HG03064 (cell line): ENCODE results near the gene INHBC.
"Not testable (repeated sequence)": the region's sequence is repeated elsewhere in the genome, so short reads cannot be mapped to it uniquely, and the experiment has no call there.

Source experiments
- ATAC-seq: cut with Tn5 transposase; IDR thresholded peaks from one replicate; pipeline ENCODE4 v1.9.1; 2021; ENCODE audit warnings: low read depth; ENCODE audit not compliant: unreplicated experiment

The INHBC gene

DNA sequence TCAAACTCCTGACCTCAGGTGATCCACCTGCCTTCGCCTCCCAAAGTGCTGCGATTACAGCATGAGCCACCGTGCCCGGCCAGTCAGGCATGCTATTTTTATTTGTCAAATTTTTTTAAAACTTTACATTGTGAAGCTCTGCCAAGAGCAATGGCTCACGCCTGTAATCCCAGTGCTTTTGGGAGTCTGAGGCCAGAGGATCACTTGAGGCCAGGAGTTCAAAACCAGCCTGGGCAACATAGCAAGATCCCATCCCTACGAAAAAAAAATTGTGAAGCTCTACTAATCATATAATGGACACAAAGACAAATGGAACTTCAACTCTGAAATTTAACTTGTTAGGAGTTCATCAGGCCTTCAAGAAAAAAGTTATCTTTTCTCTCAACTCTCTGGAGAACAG is 5.6 kb upstream of the INHBC start:
- ATAC-seq, result no peak

DNA sequence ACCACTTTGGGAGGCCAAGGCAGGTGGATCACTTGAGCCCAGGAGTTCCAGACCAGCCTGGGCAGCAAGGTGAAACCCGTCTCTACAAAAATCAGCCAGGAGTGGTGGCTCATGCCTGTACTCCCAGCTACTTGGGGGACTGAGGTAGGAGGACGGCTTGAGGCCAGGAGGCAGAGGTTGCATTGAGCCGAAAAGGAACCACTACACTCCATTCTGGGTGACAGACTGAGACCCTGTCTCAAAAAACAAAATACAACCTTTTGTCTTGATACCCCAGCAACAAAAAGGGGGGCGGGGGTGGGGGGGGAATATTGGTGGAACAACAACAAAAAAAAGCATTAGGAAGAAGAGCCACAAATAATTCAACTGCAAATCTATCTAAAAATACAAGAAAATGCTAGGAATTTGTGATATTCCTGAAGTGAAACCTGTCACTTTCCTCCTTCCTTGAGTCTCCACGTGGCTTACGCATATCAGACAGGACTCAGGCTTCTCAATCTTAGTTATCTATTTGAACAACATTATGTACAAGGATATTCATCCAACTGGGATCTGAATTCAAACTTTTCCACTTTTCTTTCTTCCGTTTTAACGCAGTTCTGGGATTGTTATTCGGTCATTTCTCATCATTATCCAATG is 5.0 kb upstream of the INHBC start:
- ATAC-seq, result no peak

DNA sequence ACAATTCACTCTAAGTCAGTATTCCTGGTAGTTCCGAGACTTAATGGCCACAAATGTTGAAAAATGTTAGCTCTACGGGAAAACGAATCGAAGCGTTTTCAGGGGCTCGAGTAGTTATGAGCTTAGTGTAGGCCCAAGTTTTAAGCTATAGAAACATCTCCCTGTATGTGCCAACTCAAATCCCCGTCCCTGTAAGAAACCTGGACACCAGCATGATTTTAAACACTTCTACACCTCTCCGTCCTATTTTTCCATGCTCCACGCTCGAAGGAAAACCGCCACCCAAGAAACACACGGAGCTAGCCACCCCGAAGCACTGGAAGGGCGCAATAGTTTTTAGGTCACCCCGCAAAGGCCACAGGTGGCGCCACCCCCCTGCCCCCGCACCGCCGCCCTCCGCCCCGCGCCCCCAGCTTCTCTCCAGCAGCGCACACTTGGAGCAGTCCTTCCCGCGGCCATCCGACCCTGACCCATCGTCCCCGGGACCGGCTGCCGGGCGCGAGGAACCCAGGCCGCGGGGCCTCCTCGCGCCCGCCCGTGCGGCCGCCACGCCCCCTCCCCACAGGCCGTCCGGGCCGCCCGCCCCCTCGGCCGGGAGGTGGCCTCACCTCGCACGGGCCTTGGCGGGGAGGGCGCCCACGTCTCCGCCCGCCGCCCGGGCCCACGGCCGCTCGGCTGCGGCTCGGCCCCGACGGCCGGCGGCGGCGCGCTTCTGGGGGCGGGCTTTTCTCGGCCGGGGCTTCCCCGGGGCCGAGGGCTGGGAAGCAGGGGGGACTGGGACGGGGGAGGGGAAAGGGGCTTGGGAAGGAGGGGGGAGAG is 4.3 kb upstream of the INHBC start:
- ATAC-seq, result peak; percentile 50

DNA sequence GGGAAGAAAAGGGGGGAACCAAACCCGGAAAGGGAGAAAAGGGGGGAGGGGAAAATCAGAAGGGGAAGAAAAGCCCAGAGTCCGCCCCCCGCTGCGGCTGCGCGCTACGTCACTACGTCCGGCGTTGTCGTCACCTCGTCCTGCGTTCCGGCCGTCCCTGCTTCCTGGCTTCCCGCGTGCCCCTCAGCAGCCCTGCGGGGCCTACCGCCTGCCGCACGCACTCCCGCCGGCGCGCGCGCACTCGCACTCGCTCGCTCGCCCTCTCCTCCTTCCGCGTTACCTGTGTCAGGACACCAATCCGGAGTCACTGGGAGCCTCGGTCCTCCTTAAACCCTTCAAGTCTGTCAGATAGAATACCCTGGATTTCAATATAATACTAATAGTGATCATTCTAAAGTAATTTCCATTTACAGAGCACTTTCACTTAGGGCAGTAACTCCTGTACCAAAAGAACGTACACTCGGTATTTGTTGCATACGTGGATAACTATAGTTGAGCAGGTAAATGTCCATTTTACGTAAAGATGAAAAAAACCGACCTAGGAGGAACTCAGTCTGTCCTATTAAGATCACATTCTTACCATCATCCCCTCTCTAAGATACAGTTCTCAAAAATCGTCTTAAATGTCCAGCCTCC is 3.5 kb upstream of the INHBC start, which contains the start of gene R3HDM2:
Gene R3HDM2 (minus strand): TSS at position 113 of the 636 bp plus-strand sequence. CDS start 120,615 bp downstream, outside the sequence.
- ATAC-seq, result peak; percentile 90

DNA sequence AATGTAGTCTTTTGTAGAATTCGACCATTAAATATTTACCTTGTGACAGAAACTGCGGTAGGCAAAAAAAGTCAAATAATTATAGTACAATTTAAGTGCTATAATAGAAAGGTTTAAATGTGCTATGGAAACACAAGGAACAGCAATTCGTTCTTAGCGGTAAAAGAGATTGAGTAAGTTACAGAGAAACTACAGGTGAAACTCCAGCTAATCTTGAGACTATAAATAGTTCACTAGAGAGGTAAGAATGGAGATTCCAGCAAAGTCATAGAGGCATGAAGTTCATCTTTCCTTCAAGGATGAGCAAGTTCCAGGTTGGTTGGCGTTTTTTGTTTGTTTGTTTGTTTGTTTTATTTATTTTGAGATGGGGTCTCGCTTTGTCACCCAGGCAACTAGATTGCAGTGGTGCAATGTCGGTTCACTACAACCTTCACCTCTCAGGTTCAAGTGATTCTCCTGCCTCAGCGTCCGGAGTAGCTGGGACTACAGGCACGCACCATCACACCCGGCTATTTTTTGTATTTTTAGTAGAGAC is 2.9 kb upstream of the INHBC start:
- ATAC-seq, result no peak

DNA sequence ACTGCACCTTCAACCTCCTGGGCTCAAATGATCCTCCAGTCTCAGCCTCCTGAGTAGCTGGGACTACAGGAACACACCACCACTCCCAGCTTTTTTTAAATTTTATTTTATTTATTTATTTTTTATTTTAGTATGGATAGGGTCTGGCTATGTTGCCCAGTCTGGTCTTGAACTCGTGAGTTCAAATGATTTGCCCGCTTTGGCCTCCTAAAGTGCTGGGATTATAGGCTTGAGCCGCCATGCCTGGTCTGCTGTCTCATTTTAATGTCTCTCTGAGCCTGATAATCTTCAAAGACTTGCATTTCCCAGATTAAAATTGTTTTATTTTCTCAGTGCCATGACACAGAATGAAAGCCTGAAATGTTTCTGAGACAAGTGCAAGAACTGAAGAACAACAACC is 1.2 kb upstream of the INHBC start:
- no peak for ATAC-seq

DNA sequence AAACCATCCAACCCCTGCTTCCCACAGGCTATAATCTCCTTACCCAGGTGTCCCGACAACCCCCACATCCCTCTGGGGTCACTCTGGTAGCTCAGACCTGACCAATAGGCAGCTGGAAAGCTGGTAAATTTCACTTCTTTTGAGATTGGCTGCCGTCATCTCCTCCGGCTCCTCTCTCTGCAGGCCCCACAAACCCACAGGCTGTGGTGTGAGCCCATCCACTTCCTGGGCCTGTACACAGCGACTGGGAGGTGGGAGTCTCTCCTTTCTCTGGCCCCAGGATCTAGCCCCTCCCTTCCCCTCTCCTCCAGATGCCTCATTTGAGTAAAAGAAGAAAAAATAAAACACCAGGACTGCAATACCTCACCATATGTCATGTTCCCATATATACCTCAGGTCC is 709 bp downstream of the INHBC start:
- no peak for ATAC-seq

DNA sequence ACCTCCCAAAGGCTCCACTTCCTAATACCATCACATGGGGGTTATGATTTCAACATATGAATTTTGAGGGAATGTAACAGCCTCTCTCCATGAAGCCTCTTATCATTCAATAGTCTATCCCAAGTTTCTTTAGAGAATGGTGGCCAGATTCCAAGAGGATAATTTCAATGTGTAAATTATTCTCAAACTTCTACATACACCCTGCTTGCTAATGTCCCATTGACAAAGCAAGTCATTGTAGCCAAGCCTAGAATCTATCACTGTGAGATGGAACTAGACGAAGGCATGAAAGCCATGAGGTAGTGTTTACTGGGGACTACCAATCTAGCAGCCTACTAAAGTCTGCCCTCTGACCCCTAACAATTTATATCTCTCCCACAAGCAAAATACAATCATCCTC is 3.8 kb downstream of the INHBC start:
- ATAC-seq, result no peak

DNA sequence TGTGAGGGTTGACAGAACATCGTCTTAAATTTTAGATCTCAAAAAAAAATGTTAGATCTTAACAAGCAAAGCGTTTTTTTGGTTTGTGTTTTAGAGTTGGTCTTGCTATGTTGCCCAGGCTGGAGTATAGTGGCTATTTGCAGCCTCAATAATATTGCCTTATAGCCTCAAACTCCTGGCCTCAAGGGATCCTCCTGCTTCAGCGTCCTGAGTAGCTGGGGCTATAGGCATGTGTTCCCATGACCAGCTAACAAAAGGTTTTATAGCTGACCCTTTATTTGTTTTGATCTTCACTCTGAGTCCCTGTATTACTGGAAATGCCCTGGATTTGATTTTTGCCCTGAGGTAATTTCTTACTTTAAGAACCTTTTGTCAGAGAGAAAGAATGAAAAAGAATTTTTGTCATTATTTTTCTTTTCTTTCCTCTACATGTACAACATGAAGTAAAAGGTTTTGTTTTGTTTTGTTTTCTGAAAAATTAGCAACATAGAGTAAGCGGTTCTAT is 5.2 kb downstream of the INHBC start:
- no peak for ATAC-seq

DNA sequence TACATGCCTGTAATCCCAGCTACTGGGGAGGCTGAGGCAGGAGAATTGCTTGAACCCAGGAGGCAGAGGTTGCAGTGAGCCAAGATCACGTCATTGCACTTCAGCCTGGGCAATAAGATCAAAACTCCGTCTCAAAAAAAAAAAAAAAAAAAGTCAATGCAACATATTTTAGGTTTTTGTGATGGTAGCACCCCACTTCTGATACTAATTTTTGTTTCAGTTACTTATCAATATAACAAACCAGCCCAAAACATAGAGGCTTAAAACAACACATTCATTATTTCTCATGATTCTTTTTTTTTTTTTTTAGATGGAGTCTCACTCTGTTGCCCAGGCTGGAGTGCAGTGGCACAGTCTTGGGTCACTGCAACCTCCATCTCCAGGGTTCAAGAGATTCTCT is 6.8 kb downstream of the INHBC start:
- ATAC-seq, result not testable (repeated sequence)

DNA sequence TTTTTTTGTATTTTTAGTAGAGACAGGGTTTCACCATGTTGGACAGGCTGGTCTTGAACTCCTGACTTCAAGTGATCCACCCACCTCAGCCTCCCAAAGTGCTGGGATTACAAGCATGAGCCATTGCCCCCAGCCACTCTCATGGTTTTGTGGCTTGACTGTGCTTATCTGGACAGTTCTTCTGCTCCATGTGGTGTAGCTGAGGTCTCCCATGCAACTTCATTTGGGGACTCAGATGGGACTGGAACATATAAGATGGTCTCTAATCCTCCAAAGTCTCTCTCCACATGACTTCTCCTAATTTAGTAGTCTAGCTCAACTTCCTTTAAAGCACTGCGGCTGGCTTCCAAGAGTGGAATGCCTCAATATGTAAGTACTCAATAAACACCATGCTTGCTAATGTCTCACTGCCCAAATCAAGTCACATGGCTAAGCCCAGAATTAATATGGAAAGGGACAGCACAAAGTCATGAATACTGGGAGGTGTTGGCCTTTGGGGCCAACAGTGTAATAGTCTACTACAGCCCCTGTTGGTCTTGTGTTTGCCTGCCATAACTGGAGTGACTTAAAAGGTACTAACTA is 7.4 kb downstream of the INHBC start:
- no peak for ATAC-seq

DNA sequence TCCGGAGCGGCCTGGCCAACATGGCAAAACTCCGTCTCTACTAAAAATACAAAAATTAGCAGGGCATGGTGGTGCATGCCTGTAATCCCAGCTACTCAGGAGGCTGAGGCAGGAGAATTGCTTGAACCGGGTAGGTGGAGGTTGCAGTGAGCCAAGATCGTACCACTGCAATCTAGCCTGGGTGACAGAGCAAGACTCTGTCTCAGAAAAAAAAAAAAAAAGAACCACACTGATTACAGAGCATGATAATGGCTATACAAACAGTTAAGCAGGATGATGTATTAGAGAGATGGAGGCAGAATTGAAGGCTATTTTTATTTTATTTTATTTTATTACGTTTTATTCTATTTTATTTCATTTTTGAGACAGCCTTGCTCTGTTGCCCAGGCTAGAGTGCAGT is 9.8 kb downstream of the INHBC start:
- ATAC-seq, result not testable (repeated sequence)

DNA sequence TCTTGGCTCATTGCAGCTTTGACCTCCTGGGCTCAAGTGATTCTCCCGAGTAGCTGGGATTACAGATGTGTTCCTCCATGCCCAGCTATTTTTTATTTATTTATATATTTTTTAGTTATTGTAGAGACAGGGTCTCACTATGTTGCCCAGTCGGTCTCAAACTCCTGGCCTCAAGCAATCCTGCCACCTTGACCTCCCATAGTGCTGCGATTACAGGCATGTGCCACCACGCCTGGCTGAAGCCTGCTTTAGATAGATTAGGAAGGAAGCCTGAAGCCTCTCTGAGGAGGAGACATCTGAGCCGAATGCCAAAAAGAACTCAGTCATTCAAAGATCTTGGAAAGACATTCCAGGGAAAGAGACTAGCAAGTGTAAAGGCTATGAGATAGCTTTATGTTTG is 10.2 kb downstream of the INHBC start:
- no peak for ATAC-seq

DNA sequence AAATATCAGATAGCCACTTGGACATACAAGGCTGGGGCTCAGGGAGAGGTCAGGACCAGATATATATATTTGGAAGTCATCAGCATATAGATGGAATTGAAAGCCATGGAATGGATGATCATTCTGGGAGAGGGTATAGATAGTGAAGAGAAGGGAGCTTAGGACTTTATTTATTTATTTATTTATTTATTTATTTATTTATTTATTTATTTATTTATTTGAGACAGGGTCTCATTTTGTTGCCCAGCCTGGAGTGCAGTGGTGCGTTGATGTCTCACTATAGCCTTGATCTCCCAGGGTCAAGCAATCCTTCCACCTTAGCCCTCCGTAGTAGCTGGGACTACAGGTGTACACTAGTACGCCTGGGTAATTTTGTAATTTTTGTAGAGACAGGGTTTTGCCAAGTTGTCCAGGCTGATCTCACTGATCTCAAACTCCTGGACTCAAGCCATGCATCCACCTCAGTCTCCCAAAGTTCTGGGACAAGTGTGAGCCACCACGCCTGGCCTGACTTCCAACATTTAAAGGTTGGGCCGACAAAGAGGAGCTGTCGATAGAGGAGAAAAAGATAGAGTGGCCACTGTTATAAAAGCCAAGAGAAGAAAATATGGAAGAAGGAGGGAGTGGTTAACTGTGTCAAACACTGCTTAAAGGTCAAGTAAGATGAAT is 11.8 kb downstream of the INHBC start:
- no peak for ATAC-seq

DNA sequence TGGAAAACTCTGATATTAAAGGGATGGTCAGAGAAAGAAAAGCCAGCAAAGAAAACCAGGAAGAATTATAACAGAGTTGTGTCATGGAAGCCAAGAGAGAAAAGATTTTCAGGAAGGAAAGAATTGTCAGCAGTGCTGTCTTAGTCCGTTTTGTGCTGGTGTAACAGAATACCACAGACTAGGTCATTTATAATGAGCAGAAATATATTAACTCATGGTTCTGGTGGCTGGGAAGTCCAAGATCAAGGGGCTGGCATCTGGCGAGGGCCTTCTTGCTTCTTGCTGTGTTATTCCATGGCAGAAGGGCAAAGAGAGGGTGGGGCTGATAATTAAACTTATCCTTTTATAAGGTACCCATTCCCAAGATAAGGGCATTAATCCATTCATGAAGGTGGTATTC is 14.1 kb downstream of the INHBC start:
- no peak for ATAC-seq

DNA sequence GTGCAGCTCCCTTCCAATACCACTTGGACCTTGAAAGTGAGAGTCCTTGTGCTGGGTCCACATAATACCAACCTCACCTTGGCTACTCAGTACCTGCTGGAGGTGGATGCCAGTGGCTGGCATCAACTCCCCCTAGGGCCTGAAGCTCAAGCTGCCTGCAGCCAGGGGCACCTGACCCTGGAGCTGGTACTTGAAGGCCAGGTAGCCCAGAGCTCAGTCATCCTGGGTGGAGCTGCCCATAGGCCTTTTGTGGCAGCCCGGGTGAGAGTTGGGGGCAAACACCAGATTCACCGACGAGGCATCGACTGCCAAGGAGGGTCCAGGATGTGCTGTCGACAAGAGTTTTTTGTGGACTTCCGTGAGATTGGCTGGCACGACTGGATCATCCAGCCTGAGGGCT is 14.8 kb downstream of the INHBC start:
- no peak for ATAC-seq

DNA sequence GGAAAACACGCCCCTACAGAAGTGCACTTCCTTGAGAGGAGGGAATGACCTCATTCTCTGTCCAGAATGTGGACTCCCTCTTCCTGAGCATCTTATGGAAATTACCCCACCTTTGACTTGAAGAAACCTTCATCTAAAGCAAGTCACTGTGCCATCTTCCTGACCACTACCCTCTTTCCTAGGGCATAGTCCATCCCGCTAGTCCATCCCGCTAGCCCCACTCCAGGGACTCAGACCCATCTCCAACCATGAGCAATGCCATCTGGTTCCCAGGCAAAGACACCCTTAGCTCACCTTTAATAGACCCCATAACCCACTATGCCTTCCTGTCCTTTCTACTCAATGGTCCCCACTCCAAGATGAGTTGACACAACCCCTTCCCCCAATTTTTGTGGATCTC is 15.5 kb downstream of the INHBC start:
- no peak for ATAC-seq

DNA sequence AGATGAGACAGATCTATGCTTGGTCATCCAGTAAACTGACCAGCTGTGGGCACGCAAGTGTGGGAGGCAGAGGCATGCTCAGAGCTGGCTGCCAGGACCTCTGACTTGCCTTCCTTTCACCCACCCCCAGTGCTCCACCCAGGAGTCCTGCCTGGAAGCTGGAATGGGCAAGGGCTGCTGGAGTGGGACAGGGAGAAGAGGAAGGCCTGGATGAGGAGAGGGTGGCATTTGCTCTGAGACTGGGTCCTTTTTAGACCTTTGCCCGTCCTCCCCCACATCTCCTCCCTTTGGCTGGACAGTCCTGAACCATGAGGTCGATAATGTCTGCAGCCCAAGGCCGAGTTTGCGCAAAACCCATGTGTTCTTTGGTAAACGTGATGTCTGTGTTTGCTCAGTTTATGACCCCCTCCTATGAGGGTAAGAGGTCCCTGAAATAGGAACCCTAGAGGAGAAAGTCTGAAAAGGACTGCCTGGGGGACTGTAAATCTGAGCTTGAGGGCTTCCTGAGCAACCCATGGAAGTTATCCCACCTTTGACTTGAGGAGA is 16.7 kb downstream of the INHBC start:
- no peak for ATAC-seq

DNA sequence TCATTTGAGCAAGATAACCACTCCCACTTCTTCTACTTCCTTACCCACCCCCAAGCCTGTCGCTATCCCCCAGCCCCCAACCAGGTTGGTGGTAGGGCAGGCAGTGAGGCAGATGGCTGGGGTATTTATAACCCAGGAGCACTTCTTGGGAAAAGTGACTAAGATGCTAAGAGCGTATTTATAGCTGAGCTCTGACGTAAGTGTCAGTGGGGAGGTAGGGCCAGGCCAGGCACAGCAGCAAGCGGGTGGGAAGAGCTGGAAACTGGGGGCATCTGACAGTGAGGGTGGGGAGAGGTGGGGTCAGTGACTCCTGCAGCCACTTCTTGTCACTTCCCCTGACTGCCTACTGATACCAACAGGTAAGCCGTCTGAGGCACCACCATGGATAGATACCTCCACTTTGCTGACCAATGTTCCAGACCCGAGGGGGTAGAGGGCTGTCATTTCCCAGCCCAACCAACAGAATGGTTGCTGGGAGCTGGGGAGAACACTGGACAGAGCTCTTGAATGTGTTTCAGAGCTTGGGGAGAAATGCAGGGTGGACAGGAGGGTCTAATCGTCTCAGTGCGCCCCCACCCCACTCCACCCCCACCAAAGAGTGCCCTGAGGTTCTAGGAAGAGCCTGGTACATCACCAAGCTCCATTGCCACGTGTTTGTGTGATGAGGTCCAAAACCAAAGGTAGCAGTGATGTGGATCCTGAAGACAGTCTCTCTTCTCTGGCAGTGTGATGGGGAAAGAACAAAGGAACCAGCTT is 17.8 kb downstream of the INHBC start:
- ATAC-seq, result no peak
